Stimulated activated CD4-positive, alpha-beta T cell treated with anti-CD3 and anti-CD28 coated beads, Interleukin-2, amount 100 ng/mL, for 48 hours (primary cell): Measurements from ENCODE around the gene PRR18.
A peak's percentile ranks its signal among the peaks of the same experiment; 100 is the strongest.
"Not testable (repeated sequence)": the region's sequence is repeated elsewhere in the genome, so short reads cannot be mapped to it uniquely, and the experiment has no call there.

Experiments
- DNase-seq, 2 donors: peaks; one replicate each; pipeline ENCODE4 v3.0.0-alpha.2; 2020

PRR18 gene

GRCh38 chr6:166308033-166308768, at the start of gene PRR18:
TSS of gene PRR18 (minus strand) at chr6:166308392. CDS start at chr6:166308142, 250 bp downstream.
- DNase-seq = no peak

GRCh38 chr6:166355552-166355951, 47.4 kb upstream of the PRR18 start:
- DNase-seq = no peak

- DNase-seq = no peak
These were observed 46.8 kb upstream of the PRR18 start for GRCh38 chr6:166354965-166355364.

- DNase-seq = no peak
These were observed 46.0 kb upstream of the PRR18 start for GRCh38 chr6:166354143-166354542.

- DNase-seq = no peak
These were observed 45.3 kb upstream of the PRR18 start for GRCh38 chr6:166353507-166353906.

- DNase-seq = no peak
These were observed 44.7 kb upstream of the PRR18 start for GRCh38 chr6:166352923-166353322.

GRCh38 chr6:166351715-166352285, 43.6 kb upstream of the PRR18 start:
- no peak for DNase-seq

GRCh38 chr6:166348305-166348949, 40.2 kb upstream of the PRR18 start:
- DNase-seq = no peak

GRCh38 chr6:166346965-166347364, 38.8 kb upstream of the PRR18 start:
- DNase-seq = no peak

GRCh38 chr6:166346449-166346848, 38.3 kb upstream of the PRR18 start:
- no peak for DNase-seq

- not testable (repeated sequence) for DNase-seq
These were observed 37.5 kb upstream of the PRR18 start for GRCh38 chr6:166345672-166346071.

- not testable (repeated sequence) for DNase-seq
These were observed 36.7 kb upstream of the PRR18 start for GRCh38 chr6:166344921-166345320.

GRCh38 chr6:166344240-166344639, 36.0 kb upstream of the PRR18 start:
- no peak for DNase-seq

GRCh38 chr6:166343150-166343487, 34.9 kb upstream of the PRR18 start:
- no peak for DNase-seq

GRCh38 chr6:166342349-166343149, 34.4 kb upstream of the PRR18 start, which contains the start of gene SFT2D1:
TSS of gene SFT2D1 (minus strand) at chr6:166342545. CDS start at chr6:166342481, 64 bp downstream.
- DNase-seq = peak; percentile 71 to 72

- peak in 1 of 2 donors; percentile 11 for DNase-seq
These were observed 33.8 kb upstream of the PRR18 start for GRCh38 chr6:166341977-166342348.

GRCh38 chr6:166341464-166341863, 33.3 kb upstream of the PRR18 start:
- DNase-seq = no peak

GRCh38 chr6:166338854-166339253, 30.7 kb upstream of the PRR18 start:
- no peak for DNase-seq

- no peak for DNase-seq
These were observed 28.7 kb upstream of the PRR18 start for GRCh38 chr6:166336847-166337246.

GRCh38 chr6:166335378-166336302, 27.4 kb upstream of the PRR18 start:
- DNase-seq = no peak

- no peak for DNase-seq
These were observed 26.7 kb upstream of the PRR18 start for GRCh38 chr6:166334878-166335277.
